Left hindlimb (tissue), 1 donor: ENCODE data around the gene KCTD18.

Experiments used
- DNase-seq: peaks from one replicate; pipeline ENCODE4 v3.0.0-alpha.2; 2018

The KCTD18 gene

DNA sequence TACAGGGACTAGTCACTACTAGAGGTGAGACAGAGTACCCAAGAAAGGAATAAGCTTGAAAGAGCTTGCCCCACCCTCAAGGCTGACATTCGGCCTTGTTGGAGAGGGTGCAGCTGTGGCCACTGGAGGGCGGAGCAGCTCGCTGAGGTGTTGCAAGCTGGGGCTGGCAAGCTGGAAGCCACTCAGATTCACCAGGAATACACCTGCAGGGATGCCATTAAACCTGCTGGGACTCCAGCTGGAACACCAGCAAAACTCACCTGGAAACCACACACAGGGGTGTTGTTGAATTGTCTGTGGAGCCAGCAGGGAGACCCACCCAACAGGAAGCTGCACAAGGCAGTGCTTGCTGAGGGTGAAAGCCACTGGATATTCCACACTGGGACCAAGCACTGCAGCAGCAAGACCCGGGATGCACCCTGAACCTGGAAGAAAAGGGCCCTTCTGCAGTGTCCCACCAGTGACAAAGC is 26.1 kb downstream of the KCTD18 start:
- DNase-seq = no peak

GRCh38 chr2:200482194-200482593 is 27.7 kb downstream of the KCTD18 start:
- DNase-seq = no peak

GRCh38 chr2:200479692-200480265 is 30.1 kb downstream of the KCTD18 start:
- DNase-seq = no peak

DNA sequence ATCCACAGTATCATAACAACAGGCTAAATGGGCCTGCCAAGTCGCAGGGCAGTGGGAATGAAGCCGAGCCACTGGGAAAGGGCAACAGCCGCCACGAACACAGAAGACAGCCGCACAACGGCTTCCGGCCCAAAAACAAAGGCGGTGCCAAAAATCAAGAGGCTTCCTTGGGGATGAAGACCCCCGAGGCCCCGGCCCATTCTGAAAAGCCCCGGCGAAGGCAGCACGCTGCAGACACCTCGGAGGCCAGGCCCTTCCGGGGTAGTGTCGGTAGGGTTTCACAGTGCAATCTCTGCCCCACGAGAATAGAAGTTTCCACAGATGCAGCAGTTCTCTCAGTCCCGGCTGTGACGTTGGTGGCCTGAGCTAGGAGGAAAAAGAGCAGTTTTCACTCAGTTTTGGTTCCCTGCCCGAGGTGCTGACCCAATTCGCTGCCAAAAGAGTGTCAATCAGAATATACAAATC is 32.2 kb downstream of the KCTD18 start:
- DNase-seq = no peak

GRCh38 chr2:200476836-200477235 is 33.0 kb downstream of the KCTD18 start:
- DNase-seq = no peak

DNA sequence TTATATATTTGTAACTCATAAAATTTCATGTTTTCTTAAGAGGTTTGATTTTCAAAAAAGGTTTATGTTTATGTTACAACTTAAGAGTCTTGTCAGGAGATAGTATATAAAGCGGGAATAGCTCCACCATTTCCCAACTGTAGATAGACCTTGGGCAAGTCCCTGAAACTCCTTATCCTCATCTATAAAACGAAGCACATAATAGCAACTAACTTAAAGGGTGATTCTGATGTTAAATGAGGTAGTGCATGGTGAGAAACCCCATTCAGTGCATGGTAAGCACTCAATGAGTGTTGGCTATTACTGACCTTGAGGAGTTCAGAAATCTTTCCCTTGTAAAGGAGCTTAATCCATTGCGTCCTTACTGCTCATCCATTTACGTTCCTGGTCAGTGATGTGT is 34.1 kb downstream of the KCTD18 start:
- no peak for DNase-seq

- no peak for DNase-seq
Observed at GRCh38 chr2:200472853-200473464, 36.9 kb downstream of the KCTD18 start.

DNA sequence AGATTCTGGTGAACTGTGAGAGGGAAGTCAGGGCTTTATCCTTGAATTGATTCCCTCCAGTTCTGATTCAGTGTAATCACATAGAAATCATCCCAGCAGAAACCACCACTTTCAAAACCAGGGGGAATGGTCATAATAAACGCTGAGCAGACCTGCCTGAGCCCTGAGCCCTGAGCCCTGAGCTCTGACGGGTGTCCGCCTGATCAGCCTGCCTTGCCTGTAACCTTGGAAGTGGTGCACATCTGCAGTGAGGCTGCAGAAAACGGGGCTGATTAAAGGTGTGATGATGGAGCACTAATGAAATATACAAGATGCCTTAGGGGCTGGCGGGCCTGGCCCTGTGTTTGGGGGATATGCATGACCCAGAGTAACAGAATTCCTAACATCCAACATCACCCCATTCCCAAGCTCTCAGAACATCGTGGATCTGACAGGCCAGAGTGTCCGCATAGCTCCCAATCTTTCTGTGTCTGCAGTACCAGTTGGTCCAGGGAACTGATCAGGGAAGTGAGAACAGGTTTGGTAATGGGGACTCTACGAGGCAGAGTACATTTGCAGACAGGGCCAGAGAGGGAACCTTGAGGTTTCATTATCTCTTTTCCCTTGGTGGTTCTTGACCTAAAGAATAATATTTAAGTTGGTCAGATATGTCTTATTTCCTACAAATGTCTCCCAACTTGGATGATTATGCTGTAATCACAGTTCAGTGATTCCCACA is 37.8 kb downstream of the KCTD18 start:
- no peak for DNase-seq

GRCh38 chr2:200471324-200471848 is 38.5 kb downstream of the KCTD18 start:
- DNase-seq = no peak

- DNase-seq = no peak
Observed at GRCh38 chr2:200470230-200470629, 39.6 kb downstream of the KCTD18 start.

DNA sequence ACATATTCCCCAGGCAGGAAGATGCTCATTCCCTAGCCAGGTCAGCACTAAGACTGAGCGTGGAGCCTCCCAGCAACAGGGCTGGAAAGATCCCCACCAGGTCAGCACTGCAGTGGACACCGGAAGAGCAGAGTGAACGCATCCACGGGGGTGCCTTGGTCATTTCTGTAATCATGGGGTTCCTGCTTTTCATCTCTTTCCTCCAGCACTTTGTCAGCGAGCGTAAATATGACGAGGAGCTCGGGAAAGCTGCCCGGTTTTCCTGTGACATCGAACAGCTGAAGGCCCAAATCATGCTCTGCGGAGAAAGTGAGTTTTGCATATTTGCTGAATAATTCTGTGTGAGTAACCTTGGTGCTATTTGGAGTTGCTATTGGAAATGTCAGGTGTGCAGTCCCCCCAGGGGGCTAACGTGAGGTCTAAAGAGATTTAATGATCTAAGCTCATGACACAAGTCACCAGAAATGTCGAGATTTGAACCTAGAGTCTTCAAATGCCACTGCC is 40.1 kb downstream of the KCTD18 start:
- DNase-seq = no peak

- DNase-seq = no peak
Observed at GRCh38 chr2:200467806-200468681, 41.8 kb downstream of the KCTD18 start.

DNA sequence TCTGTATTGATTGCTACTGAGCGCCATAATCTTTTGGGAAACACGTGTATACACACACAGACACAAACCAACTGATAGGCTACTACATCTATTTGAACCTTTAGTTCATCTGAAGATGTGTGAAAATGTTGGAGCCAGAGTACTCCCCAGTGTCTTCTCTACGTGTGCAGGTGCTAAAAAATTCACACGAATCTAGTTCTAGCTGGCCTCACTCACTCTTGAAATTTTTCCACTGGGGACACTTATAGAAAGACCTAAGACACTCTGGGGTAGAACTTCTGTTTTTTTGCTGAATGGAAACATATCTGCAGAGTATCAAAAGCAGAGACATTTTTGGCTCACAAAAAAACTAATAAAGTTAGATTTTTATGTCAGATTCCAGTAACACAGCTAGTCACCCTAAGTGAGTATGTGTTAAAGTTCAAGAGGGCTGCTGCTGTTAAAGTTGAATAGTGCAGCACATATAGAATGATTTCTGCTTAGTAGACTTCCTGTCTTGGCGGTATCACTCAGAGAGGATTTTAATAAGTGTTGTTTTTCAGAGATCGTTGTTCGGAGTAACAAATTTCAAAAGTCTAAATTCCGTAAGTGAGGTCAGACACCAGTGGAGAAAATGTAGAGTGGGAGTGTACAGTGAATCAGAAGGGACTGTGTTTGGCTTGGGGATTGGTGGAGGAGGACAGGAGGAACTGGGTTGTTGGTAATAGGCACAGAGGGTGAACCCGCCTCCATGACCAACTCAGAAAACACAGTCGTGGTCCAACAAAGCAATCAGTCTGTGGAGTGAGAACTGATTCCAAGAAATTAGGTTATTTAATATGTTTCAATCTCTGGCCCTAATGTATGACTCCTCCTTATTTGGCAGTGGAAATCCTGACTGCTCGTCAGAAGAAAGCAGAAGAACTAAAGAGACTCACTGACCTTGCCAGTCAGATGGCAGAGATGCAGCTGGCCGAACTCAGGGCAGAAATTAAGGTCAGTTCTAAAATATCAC is 43.1 kb downstream of the KCTD18 start:
- DNase-seq = peak; percentile 74

GRCh38 chr2:200463452-200463851 is 46.4 kb downstream of the KCTD18 start:
- no peak for DNase-seq

GRCh38 chr2:200461846-200462710 is 47.8 kb downstream of the KCTD18 start:
- DNase-seq = no peak

DNA sequence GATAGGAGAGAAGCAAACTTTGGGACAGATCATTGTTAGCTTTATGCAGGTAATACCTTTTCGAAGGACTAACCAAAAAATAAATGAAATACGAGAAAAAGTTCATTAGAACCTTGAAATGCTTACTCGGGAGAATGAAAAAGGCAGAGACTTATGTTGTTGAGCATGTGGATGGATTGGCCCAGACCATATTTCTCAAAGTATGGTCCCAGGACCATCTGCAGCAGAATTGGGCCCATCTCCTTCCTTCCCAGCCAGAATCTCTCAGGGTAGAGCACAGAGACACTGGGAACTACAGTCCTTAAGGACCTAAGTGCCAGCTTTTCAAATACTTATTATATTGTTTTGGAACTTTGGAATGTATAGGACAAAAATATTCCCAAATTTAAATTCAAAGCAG is 50.8 kb downstream of the KCTD18 start:
- no peak for DNase-seq

DNA sequence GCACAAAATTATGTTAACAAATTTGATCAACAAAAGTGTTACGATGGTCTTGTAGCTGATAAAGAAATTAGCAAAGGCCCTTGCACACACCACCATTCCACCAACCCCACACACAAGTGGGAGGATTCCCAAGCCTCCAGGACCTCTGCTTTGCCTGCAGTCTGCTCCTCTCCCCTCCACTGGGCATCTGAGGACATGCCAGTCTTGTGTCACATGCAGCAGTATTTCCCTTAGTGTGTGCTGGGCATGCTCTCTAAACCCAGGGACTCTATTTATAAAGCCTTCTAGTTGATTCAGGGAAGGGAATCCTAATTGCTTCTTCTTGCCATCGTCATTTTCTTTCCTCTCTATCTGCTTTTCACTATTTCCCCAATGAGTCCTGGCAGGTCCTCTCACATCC is 53.3 kb downstream of the KCTD18 start:
- no peak for DNase-seq

DNA sequence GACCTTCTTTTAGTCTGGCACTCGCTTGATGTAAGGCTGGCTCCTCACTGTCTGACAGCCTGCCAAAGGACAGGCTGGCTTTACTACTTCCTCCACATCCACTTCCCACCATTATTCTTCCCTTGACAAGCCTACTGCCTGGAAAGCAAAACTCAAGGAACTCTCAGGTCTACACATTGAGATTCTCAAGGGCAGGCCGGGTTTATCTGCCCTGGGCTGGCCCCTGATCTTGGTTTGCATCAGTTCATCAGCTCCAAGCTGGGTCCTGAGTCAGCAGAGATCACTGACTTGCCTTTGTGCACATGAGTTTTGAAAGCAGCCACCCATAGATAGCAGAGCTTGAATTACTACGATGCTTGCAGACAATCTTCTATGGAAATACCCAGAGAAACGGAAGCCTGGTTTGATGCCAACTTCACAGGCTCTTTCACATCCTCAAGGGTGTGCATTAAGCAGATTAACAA is 53.9 kb downstream of the KCTD18 start:
- no peak for DNase-seq

- no peak for DNase-seq
Observed at GRCh38 chr2:200454927-200455801, 54.7 kb downstream of the KCTD18 start.
